HCT116 (cell line): ENCODE measurements around the gene MLKL. TPM values are rescaled to one million over a fixed set of nuclear protein-coding genes. Genes with fewer than 3 reads are reported as not detected.

ENCODE experiments used
- ATAC-seq: fragments of 200-7000 bp; cut with Tn5 transposase; 2 replicates; pipeline ENCODE4 v1.9.1; 2020; ENCODE audit warnings: mild to moderate bottlenecking, moderate library complexity
- BruUV-seq: library from RNA; stranded (reverse); fragments of 400-500 nt; replicated peaks from 2 replicates; lab custom pipeline; 2021; lab: Mats Ljungman, UMichigan
- CTCF ChIA-PET: fragments of 300-600 bp; sonication (Branson Sonifier 250); formaldehyde crosslinking; loops from one replicate; lab custom pipeline; 2021; ENCODE audit warnings: antibody characterized with exemption; lab: Charles Lee
- POLR2A ChIA-PET: fragments of 300-600, 350-600 bp; sonication (Branson Sonifier 250); formaldehyde crosslinking; loops from one replicate; lab custom pipeline; 2021; ENCODE audit warnings: antibody characterized with exemption; lab: Charles Lee
- RAD21 ChIA-PET, 2 experiments: fragments of 300-600 bp; sonication (Branson Sonifier 250); formaldehyde crosslinking; loops; one replicate each; lab custom pipeline; 2023; ENCODE audit warnings: low total read pairs in 2 of 2; ENCODE audit not compliant: uncharacterized antibody in 2 of 2, unreplicated experiment in 2 of 2, low non-redundant PET in 1 of 2; lab: Charles Lee
- DNase-seq: peaks from one replicate; pipeline ENCODE4 v3.0.0-alpha.2; 2010; ENCODE audit warnings: low read depth, low spot score
- H2AFZ ChIP-seq: fragments of 200-600 bp; shearing (Covaris generic), sonication (generic); 2 replicates; pipeline ENCODE4 v1.6.1; 2017; ENCODE audit warnings: low read depth, mixed run types, mixed read lengths, antibody characterized with exemption, low read length; ENCODE audit not compliant: poor library complexity, severe bottlenecking
- H3K27ac ChIP-seq: 2 replicates; pipeline ENCODE4 v1.5.1; 2012; ENCODE audit warnings: low read depth, low read length
- H3K27me3 ChIP-seq: fragments of 200-600 bp; sonication (generic); 2 replicates; pipeline ENCODE4 v1.6.1; 2016; ENCODE audit warnings: mixed run types, low read length, mixed read lengths; ENCODE audit not compliant: insufficient read depth
- H3K36me3 ChIP-seq, 2 experiments: fragments of 200-500 bp in 1 of 2; fragments of 200-600 bp in 1 of 2; sonication (Bioruptor generic) in 1 of 2; sonication (generic) in 1 of 2; 2 replicates each; pipeline versions ENCODE4 v1.5.1 to v1.6.1; 2014 to 2016; ENCODE audit warnings: low read length in 2 of 2, inconsistent platforms in 1 of 2, mixed read lengths in 1 of 2, mixed run types in 1 of 2; ENCODE audit not compliant: insufficient read depth in 2 of 2, control insufficient read depth in 1 of 2
- H3K4me1 ChIP-seq, 2 experiments: fragments of 200-600 bp in 1 of 2; sonication (generic) in 1 of 2; 2 replicates each; pipeline versions ENCODE4 v1.5.1 to v1.6.1; 2012 to 2017; ENCODE audit warnings: low read length in 2 of 2, inconsistent platforms in 1 of 2, mild to moderate bottlenecking in 1 of 2, mixed read lengths in 1 of 2, mixed run types in 1 of 2, moderate library complexity in 1 of 2; ENCODE audit not compliant: insufficient read depth in 2 of 2, control insufficient read depth in 1 of 2
- H3K4me2 ChIP-seq: fragments of 200-600 bp; sonication (generic); 2 replicates; pipeline ENCODE4 v1.6.1; 2017; ENCODE audit warnings: mixed run types, low read length, mixed read lengths
- H3K4me3 ChIP-seq, 2 experiments: fragments of 200-600 bp in 1 of 2; sonication (generic) in 1 of 2; replicated peaks in 1 of 2; 2 replicates each; pipeline ENCODE4 v1.5.1; 2011 to 2016; ENCODE audit warnings: low read length in 2 of 2, control low read depth in 1 of 2, low read depth in 1 of 2, mild to moderate bottlenecking in 1 of 2, mixed read lengths in 1 of 2, mixed run types in 1 of 2
- H3K79me2 ChIP-seq: fragments of 200-600 bp; sonication (generic); 2 replicates; pipeline ENCODE4 v1.6.1; 2017; ENCODE audit warnings: mild to moderate bottlenecking, mixed run types, low read length, moderate library complexity, mixed read lengths; ENCODE audit not compliant: insufficient read depth
- H3K9ac ChIP-seq: fragments of 200-600 bp; sonication (generic); 2 replicates; pipeline ENCODE4 v1.6.1; 2016; ENCODE audit warnings: low read length, mixed read lengths
- H3K9me2 ChIP-seq: fragments of 200-600 bp; sonication (generic), shearing (Covaris generic); 2 replicates; pipeline ENCODE4 v1.6.1; 2017; ENCODE audit warnings: mixed run types, mild to moderate bottlenecking, moderate library complexity; ENCODE audit not compliant: insufficient read depth
- H3K9me3 ChIP-seq, 2 experiments: fragments of 200-500 bp in 1 of 2; fragments of 200-600 bp in 1 of 2; sonication (Bioruptor generic) in 1 of 2; sonication (generic) in 1 of 2; 2 replicates each; pipeline ENCODE4 v1.6.1; 2014 to 2017; ENCODE audit warnings: low read length in 2 of 2, mixed read lengths in 2 of 2, inconsistent platforms in 1 of 2, low read depth in 1 of 2, mild to moderate bottlenecking in 1 of 2, mixed run types in 1 of 2, moderate library complexity in 1 of 2; ENCODE audit not compliant: control insufficient read depth in 1 of 2, insufficient read depth in 1 of 2
- H4K20me1 ChIP-seq: fragments of 200-600 bp; sonication (generic), shearing (Covaris generic); 2 replicates; pipeline ENCODE4 v1.6.1; 2017; ENCODE audit warnings: mixed run types, mild to moderate bottlenecking, moderate library complexity; ENCODE audit not compliant: insufficient read depth
- CBX3 ChIP-seq: IDR thresholded peaks from 2 replicates; pipeline ENCODE4 v1.6.1; 2012; ENCODE audit warnings: low read depth
- CEBPB ChIP-seq: IDR thresholded peaks from 2 replicates; pipeline ENCODE4 v1.6.1; 2012; ENCODE audit warnings: low read depth
- EGR1 ChIP-seq: IDR thresholded peaks from 2 replicates; pipeline ENCODE4 v1.6.1; 2012; ENCODE audit warnings: low read depth
- EZH2phosphoT487 ChIP-seq: fragments of 200-600 bp; IDR thresholded peaks from 2 replicates; pipeline ENCODE4 v1.6.1; 2018; ENCODE audit warnings: antibody characterized with exemption, borderline replicate concordance
- SP1 ChIP-seq: IDR thresholded peaks from 2 replicates; pipeline ENCODE4 v1.6.1; 2012; ENCODE audit warnings: low read depth
- TCF7L2 ChIP-seq: IDR thresholded peaks from 2 replicates; pipeline ENCODE4 v1.7.0; 2011; ENCODE audit warnings: borderline replicate concordance, inconsistent platforms; ENCODE audit not compliant: insufficient read depth, insufficient read length; ENCODE audit errors: extremely low read depth
- YY1 ChIP-seq: IDR thresholded peaks from 2 replicates; pipeline ENCODE4 v1.6.1; 2011; ENCODE audit warnings: low read length, low read depth, moderate library complexity, mild to moderate bottlenecking; ENCODE audit not compliant: insufficient replicate concordance; ENCODE audit errors: extremely low read depth
- ZNF274 ChIP-seq: fragments of 200-500 bp; sonication (Bioruptor generic); IDR thresholded peaks from 2 replicates; pipeline ENCODE4 v1.6.1; 2014; ENCODE audit warnings: mild to moderate bottlenecking, low read depth, low read length, inconsistent platforms
- intact Hi-C: fragments of 100-400 bp; cut with micrococcal nuclease; formaldehyde crosslinking; loops from 2 replicates; pipeline ENCODE4 v1.10.0; 2022
- total RNA-seq: library from RNA; stranded (reverse); gene quantifications from one replicate; pipeline ENCODE4 v1.2.1, GENCODE V29; 2021; ENCODE audit not compliant: unreplicated experiment
- TF ChIP-seq, protein P1 (sequence below): IDR thresholded peaks from 2 replicates; pipeline ENCODE4 v1.6.1; 2011; ENCODE audit warnings: mild to moderate bottlenecking, low read length, moderate library complexity; ENCODE audit not compliant: insufficient replicate concordance; ENCODE audit errors: extremely low read depth
- TF ChIP-seq, protein P2 (sequence below), 3 experiments: fragments of 200-600 bp in 1 of 3; sonication (generic) in 1 of 3; IDR thresholded peaks in 2 of 3; conservative IDR thresholded peaks in 1 of 3; 2 replicates each; pipeline ENCODE4 v1.5.1; 2012 to 2017; ENCODE audit warnings: low read depth in 2 of 3, low read length in 2 of 3, antibody characterized with exemption in 1 of 3, borderline replicate concordance in 1 of 3, control low read depth in 1 of 3, mild to moderate bottlenecking in 1 of 3, mixed read lengths in 1 of 3, mixed run types in 1 of 3, moderate library complexity in 1 of 3; ENCODE audit not compliant: insufficient read depth in 1 of 3
- TF ChIP-seq, protein P3 (sequence below): IDR thresholded peaks from 2 replicates; pipeline ENCODE4 v1.6.1; 2012

MLKL gene
- total RNA-seq, 1 experiment from 2014 or later = 8.3 TPM

DNA sequence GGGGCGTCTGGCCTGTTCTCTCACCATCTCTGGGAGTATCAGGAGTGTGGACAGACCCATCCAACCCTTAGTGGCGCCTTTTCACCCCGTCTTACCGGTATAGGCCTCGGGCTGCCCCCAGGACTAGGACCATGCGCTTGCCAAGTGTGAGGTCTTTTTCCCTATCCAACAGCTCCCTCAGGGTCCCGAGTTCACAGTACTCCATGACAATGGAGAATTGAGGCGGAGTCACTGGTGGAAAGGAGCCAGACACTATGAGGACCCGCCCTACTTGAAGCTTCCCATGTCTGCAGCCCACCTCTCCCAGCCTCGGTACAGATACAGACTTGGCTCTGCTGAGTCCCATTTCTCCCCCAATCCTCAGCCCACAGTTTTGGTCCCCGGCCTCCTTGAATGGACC is 18.1 kb downstream of the MLKL start (continued):
- TF ChIP-seq, protein P1, sequence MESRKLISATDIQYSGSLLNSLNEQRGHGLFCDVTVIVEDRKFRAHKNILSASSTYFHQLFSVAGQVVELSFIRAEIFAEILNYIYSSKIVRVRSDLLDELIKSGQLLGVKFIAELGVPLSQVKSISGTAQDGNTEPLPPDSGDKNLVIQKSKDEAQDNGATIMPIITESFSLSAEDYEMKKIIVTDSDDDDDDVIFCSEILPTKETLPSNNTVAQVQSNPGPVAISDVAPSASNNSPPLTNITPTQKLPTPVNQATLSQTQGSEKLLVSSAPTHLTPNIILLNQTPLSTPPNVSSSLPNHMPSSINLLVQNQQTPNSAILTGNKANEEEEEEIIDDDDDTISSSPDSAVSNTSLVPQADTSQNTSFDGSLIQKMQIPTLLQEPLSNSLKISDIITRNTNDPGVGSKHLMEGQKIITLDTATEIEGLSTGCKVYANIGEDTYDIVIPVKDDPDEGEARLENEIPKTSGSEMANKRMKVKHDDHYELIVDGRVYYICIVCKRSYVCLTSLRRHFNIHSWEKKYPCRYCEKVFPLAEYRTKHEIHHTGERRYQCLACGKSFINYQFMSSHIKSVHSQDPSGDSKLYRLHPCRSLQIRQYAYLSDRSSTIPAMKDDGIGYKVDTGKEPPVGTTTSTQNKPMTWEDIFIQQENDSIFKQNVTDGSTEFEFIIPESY = no peak
- TF ChIP-seq SP1 = no peak

DNA sequence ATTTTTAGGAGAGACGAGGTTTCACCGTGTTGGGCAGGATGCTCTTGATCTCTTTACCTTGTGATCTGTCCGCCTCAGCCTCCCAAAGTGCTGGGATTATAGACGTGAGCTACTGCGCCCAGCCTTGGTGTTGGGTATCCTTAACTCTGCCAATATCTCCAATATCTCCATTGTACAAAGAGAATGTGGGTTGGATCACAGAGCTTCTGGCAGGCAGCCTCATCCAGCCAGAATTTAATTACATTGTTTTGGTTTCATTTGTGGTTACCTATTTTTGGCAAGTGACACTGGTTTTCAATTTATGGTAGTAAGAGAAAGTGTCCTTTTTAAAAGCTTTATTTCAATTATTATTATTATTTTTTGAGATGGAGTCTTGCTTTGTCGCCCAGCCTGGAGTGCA is 20.0 kb downstream of the MLKL start:
- H3K27ac ChIP-seq = no peak overlapping the region
- H3K36me3 ChIP-seq = no peaks in the 10 kb centered on the region
- ATAC-seq (no peak), DNase-seq (no peak)
- no peak overlapping the region for H2AFZ ChIP-seq
- H3K79me2 ChIP-seq = no peaks in the 10 kb centered on the region
- H3K9me3 ChIP-seq = no peaks in the 10 kb centered on the region
- TF ChIP-seq, protein P2, sequence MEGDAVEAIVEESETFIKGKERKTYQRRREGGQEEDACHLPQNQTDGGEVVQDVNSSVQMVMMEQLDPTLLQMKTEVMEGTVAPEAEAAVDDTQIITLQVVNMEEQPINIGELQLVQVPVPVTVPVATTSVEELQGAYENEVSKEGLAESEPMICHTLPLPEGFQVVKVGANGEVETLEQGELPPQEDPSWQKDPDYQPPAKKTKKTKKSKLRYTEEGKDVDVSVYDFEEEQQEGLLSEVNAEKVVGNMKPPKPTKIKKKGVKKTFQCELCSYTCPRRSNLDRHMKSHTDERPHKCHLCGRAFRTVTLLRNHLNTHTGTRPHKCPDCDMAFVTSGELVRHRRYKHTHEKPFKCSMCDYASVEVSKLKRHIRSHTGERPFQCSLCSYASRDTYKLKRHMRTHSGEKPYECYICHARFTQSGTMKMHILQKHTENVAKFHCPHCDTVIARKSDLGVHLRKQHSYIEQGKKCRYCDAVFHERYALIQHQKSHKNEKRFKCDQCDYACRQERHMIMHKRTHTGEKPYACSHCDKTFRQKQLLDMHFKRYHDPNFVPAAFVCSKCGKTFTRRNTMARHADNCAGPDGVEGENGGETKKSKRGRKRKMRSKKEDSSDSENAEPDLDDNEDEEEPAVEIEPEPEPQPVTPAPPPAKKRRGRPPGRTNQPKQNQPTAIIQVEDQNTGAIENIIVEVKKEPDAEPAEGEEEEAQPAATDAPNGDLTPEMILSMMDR (IDR thresholded peaks at IDR 0.05 in 2 of 3, conservative IDR thresholded peaks at IDR 0.05 in 1 of 3; ENCODE audit: borderline replicate concordance in 1 of 3, insufficient read depth in 1 of 3, low read depth in 2 of 3, low read length in 2 of 3) = no peak
- no peak for TF ChIP-seq EZH2phosphoT487
- TF ChIP-seq, protein P1 = no peak
- no peak for TF ChIP-seq YY1
- no peak for TF ChIP-seq TCF7L2
- TF ChIP-seq CEBPB = no peak
- no peak for TF ChIP-seq ZNF274
- no peak for TF ChIP-seq CBX3
- TF ChIP-seq, protein P3, sequence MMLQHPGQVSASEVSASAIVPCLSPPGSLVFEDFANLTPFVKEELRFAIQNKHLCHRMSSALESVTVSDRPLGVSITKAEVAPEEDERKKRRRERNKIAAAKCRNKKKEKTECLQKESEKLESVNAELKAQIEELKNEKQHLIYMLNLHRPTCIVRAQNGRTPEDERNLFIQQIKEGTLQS = no peak
- no peak for TF ChIP-seq EGR1
- no peak overlapping the region for H3K9ac ChIP-seq
- ChIA-PET POLR2A (no interaction called here), RAD21 (no interaction called here), CTCF (no interaction called here)
- no peak overlapping the region for H3K4me3 ChIP-seq
- intact Hi-C loops = no loop called here
- BruUV-seq = no TSS peak
- H3K4me1 ChIP-seq = no peaks in the 10 kb centered on the region
- H3K4me2 ChIP-seq = no peak overlapping the region
- H3K9me2 ChIP-seq = no peaks in the 10 kb centered on the region
- H4K20me1 ChIP-seq = no peaks in the 10 kb centered on the region
- no peaks in the 10 kb centered on the region for H3K27me3 ChIP-seq
